Activated T-cell treated with anti-CD3 and anti-CD28 coated beads, Interleukin-2, amount 50 U/mL, for 24 hours (primary cell): Measurements from ENCODE around the gene LEF1.

ENCODE experiments used
- DNase-seq: peaks from one replicate; pipeline ENCODE4 v3.0.0-alpha.2; 2020
- H3K27ac Mint-ChIP-seq: 2 replicates; pipeline ENCODE4 v1.8.0; 2020; ENCODE audit warnings: mild to moderate bottlenecking, mixed read lengths
- H3K27me3 Mint-ChIP-seq: 2 replicates; pipeline ENCODE4 v1.8.0; 2020; ENCODE audit warnings: mixed read lengths
- H3K36me3 Mint-ChIP-seq: 2 replicates; pipeline ENCODE4 v1.8.0; 2020; ENCODE audit warnings: low read depth, mixed read lengths
- H3K4me1 Mint-ChIP-seq: 2 replicates; pipeline ENCODE4 v1.8.0; 2020; ENCODE audit warnings: low read depth, mixed read lengths
- H3K4me3 Mint-ChIP-seq: 2 replicates; pipeline ENCODE4 v1.8.0; 2020; ENCODE audit warnings: mild to moderate bottlenecking, moderate library complexity, mixed read lengths
- H3K9me3 Mint-ChIP-seq: 2 replicates; pipeline ENCODE4 v1.8.0; 2020; ENCODE audit warnings: mixed read lengths

LEF1 gene

GRCh38 chr4:108047199-108047598, 121.5 kb downstream of the LEF1 start:
- no peaks in the 10 kb centered on the region for H3K27me3 Mint-ChIP-seq
- no peaks in the 10 kb centered on the region for H3K9me3 Mint-ChIP-seq
- H3K4me3 Mint-ChIP-seq: no peak overlapping the region
- peak overlapping the region; percentile 44 for H3K27ac Mint-ChIP-seq
- no peak for DNase-seq
- peaks cover 83% of the 10 kb centered on the region for H3K4me1 Mint-ChIP-seq
- peaks cover 65% of the 10 kb centered on the region for H3K36me3 Mint-ChIP-seq

DNA sequence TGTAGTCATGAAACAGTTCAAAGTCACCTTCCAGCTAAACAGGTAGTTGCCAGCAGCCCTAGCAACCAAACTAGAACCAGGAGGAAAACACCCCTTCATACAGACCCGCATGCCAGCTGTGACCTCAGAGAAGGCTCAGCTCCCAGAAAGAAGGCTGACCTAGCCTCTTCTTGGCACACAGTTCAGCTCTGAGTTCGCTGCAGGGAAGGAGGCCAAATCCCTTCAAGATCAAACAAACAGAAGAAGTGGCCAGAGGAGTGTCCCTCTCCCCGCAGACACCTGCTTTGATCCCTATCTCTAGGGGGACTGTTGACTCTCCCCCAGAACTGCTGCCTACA, 123.1 kb downstream of the LEF1 start:
- no peaks in the 10 kb centered on the region for H3K9me3 Mint-ChIP-seq
- DNase-seq: no peak
- peaks cover 52% of the 10 kb centered on the region for H3K36me3 Mint-ChIP-seq

GRCh38 chr4:108044951-108045686, 123.6 kb downstream of the LEF1 start:
- Mint-ChIP-seq H3K9me3 (no peaks in the 10 kb centered on the region), H3K4me3 (peak overlapping the region; percentile 8), H3K4me1 (peaks cover 62% of the 10 kb centered on the region), H3K36me3 (peaks cover 49% of the 10 kb centered on the region), H3K27ac (peak overlapping the region; percentile 95), H3K27me3 (no peaks in the 10 kb centered on the region)
- DNase-seq: no peak

More for the DNA sequence above, 123.1 kb downstream of the LEF1 start:
- Mint-ChIP-seq H3K27me3 (no peaks in the 10 kb centered on the region), H3K4me3 (peak overlapping the region; percentile 8), H3K4me1 (peaks cover 68% of the 10 kb centered on the region), H3K27ac (peak overlapping the region; percentile 95)

DNA sequence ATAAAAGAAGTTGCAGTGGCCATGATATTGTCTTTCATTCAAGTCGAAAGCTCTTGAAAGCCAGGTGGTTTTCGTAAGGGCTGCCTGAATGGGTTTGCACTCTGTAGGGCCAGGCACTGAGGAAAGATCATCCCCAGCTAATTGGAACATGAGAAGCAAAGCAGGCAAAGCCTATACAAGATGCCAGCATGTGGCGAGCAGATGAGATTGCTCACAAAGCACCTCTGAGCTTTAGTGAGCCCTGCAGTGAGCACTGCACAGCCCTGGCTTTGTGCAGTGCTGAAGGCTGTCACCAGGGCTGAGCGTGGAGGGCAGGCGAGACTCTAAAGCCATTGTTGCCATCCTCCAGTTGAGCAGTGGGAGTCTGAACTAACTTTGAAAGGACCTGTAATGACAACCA, 125.2 kb downstream of the LEF1 start:
- H3K27me3 Mint-ChIP-seq: no peaks in the 10 kb centered on the region
- peaks cover 34% of the 10 kb centered on the region for H3K36me3 Mint-ChIP-seq
- H3K27ac Mint-ChIP-seq: peak overlapping the region; percentile 89
- H3K9me3 Mint-ChIP-seq: no peaks in the 10 kb centered on the region
- peaks cover 51% of the 10 kb centered on the region for H3K4me1 Mint-ChIP-seq
- no peak overlapping the region for H3K4me3 Mint-ChIP-seq
- no peak for DNase-seq

DNA sequence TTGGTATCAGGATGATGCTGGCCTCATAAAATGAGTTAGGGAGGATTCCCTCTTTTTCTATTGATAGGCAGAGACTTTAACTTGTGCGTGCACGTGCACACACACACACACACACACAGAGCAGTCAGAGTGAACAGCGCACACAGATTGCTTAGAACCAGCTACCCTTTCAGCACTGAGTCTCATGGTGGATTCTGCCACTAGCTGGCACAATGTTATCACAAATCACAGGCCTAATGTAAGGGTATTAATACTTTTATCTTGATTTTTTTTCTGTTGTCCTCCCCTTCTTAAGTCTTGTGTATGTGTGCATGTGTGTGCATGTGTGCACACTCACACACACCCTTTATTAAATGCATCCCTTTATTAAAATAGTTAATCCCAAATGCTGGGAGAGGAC, 125.8 kb downstream of the LEF1 start:
- peak overlapping the region; percentile 89 for H3K27ac Mint-ChIP-seq
- no peaks in the 10 kb centered on the region for H3K27me3 Mint-ChIP-seq
- no peaks in the 10 kb centered on the region for H3K9me3 Mint-ChIP-seq

GRCh38 chr4:108037884-108038283, 130.8 kb downstream of the LEF1 start:
- peaks cover 36% of the 10 kb centered on the region for H3K36me3 Mint-ChIP-seq
- peak overlapping the region; percentile 28 for H3K4me3 Mint-ChIP-seq
- peak overlapping the region; percentile 96 for H3K27ac Mint-ChIP-seq
- peaks cover 58% of the 10 kb centered on the region for H3K4me1 Mint-ChIP-seq
- no peaks in the 10 kb centered on the region for H3K27me3 Mint-ChIP-seq
- no peak for DNase-seq
- no peaks in the 10 kb centered on the region for H3K9me3 Mint-ChIP-seq

More for the DNA sequence above, 125.8 kb downstream of the LEF1 start:
- peaks cover 52% of the 10 kb centered on the region for H3K4me1 Mint-ChIP-seq
- peaks cover 28% of the 10 kb centered on the region for H3K36me3 Mint-ChIP-seq
- DNase-seq: no peak
- no peak overlapping the region for H3K4me3 Mint-ChIP-seq

- peaks cover 45% of the 10 kb centered on the region for H3K36me3 Mint-ChIP-seq
- peak overlapping the region; percentile 61 for H3K4me3 Mint-ChIP-seq
- peak; percentile 68 for DNase-seq
- H3K9me3 Mint-ChIP-seq: no peaks in the 10 kb centered on the region
- H3K27ac Mint-ChIP-seq: peak overlapping the region; percentile 96
- H3K27me3 Mint-ChIP-seq: no peaks in the 10 kb centered on the region
- H3K4me1 Mint-ChIP-seq: peaks cover 71% of the 10 kb centered on the region
These were observed 132.5 kb downstream of the LEF1 start for GRCh38 chr4:108036213-108036612.

- Mint-ChIP-seq H3K27me3 (no peaks in the 10 kb centered on the region), H3K4me3 (peak overlapping the region; percentile 61), H3K27ac (peak overlapping the region; percentile 96), H3K9me3 (no peaks in the 10 kb centered on the region), H3K4me1 (peaks cover 76% of the 10 kb centered on the region), H3K36me3 (peaks cover 48% of the 10 kb centered on the region)
- no peak for DNase-seq
These were observed 133.0 kb downstream of the LEF1 start for GRCh38 chr4:108035691-108036090.

- no peak for DNase-seq
- Mint-ChIP-seq H3K27ac (peak overlapping the region; percentile 65), H3K4me3 (peak overlapping the region; percentile 45), H3K27me3 (no peaks in the 10 kb centered on the region), H3K36me3 (peaks cover 50% of the 10 kb centered on the region), H3K9me3 (no peaks in the 10 kb centered on the region), H3K4me1 (peaks cover 87% of the 10 kb centered on the region)
These were observed 134.2 kb downstream of the LEF1 start for GRCh38 chr4:108034565-108034964.

- Mint-ChIP-seq H3K27me3 (no peaks in the 10 kb centered on the region), H3K36me3 (peaks cover 60% of the 10 kb centered on the region), H3K4me3 (no peak overlapping the region), H3K4me1 (peaks cover 93% of the 10 kb centered on the region), H3K9me3 (no peaks in the 10 kb centered on the region), H3K27ac (no peak overlapping the region)
- no peak for DNase-seq
These were observed 135.4 kb downstream of the LEF1 start for GRCh38 chr4:108033348-108033747.

- no peak overlapping the region for H3K4me3 Mint-ChIP-seq
- H3K4me1 Mint-ChIP-seq: peaks cover 83% of the 10 kb centered on the region
- H3K27ac Mint-ChIP-seq: peak overlapping the region; percentile 93
- H3K27me3 Mint-ChIP-seq: no peaks in the 10 kb centered on the region
- H3K36me3 Mint-ChIP-seq: peaks cover 74% of the 10 kb centered on the region
- DNase-seq: no peak
- H3K9me3 Mint-ChIP-seq: no peaks in the 10 kb centered on the region
These were observed 137.2 kb downstream of the LEF1 start for GRCh38 chr4:108031427-108032083.

DNA sequence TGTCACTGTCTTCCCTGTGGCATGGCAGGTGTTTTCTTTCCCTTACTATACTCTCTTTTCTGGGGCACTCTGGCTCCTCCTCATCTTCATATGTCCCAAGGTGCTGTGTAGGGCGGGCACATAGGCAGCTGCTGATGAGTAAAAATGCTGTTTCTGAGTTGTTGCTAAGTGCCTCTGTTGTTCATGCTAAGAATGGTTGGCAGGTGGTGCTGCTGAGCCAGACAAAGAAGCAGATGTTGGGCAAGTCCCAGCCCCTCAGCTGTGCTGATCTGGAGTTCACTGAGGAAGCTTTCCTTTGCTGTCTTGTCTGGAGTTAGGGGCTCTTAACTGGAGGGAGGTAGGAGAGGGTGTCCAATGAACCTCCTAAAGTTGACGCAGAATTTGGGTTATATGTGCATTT, 138.4 kb downstream of the LEF1 start:
- no peaks in the 10 kb centered on the region for H3K27me3 Mint-ChIP-seq
- H3K4me3 Mint-ChIP-seq: peak overlapping the region; percentile 8
- H3K36me3 Mint-ChIP-seq: peaks cover 71% of the 10 kb centered on the region
- peak overlapping the region; percentile 93 for H3K27ac Mint-ChIP-seq
- H3K9me3 Mint-ChIP-seq: no peaks in the 10 kb centered on the region
- DNase-seq: peak; percentile 70
- peaks cover 71% of the 10 kb centered on the region for H3K4me1 Mint-ChIP-seq

- H3K27ac Mint-ChIP-seq: peak overlapping the region; percentile 93
These were observed 139.0 kb downstream of the LEF1 start for GRCh38 chr4:108029731-108030130.

GRCh38 chr4:108029016-108029720, 139.6 kb downstream of the LEF1 start:
- H3K27ac Mint-ChIP-seq: peak overlapping the region; percentile 93
- H3K9me3 Mint-ChIP-seq: no peaks in the 10 kb centered on the region
- H3K4me1 Mint-ChIP-seq: peaks cover 61% of the 10 kb centered on the region
- H3K27me3 Mint-ChIP-seq: no peaks in the 10 kb centered on the region
- DNase-seq: peak; percentile 63
- peaks cover 71% of the 10 kb centered on the region for H3K36me3 Mint-ChIP-seq
- peak overlapping the region; percentile 53 for H3K4me3 Mint-ChIP-seq

More at GRCh38 chr4:108029731-108030130, 139.0 kb downstream of the LEF1 start:
- Mint-ChIP-seq H3K36me3 (peaks cover 71% of the 10 kb centered on the region), H3K4me3 (peak overlapping the region; percentile 53), H3K9me3 (no peaks in the 10 kb centered on the region), H3K27me3 (no peaks in the 10 kb centered on the region), H3K4me1 (peaks cover 66% of the 10 kb centered on the region)
- DNase-seq: peak; percentile 59

DNA sequence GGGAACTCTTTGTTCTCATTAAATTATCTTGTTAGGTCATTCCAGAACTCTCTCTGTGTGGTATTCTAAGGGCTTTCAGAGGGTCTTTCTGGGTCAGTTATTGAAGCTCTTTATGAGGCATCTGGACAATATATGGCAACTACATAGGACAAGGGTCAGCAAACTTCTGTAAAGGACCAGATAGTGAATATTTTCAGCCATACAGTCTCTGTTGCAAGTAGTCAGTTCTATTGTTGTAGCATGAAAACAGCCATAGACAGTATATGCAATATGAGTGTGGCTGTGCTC, 143.9 kb downstream of the LEF1 start:
- peaks cover 76% of the 10 kb centered on the region for H3K36me3 Mint-ChIP-seq
- H3K9me3 Mint-ChIP-seq: no peaks in the 10 kb centered on the region
- no peak for DNase-seq
- H3K27ac Mint-ChIP-seq: no peak overlapping the region
- no peaks in the 10 kb centered on the region for H3K27me3 Mint-ChIP-seq
- H3K4me1 Mint-ChIP-seq: peaks cover 20% of the 10 kb centered on the region
- no peak overlapping the region for H3K4me3 Mint-ChIP-seq
